LNCAP (cell line): Measurements from ENCODE around the gene ASB18.

Experiments used
- TF ChIP-seq, protein P1 (sequence below): fragments of 450-650 bp; IDR thresholded peaks from 2 replicates; pipeline ENCODE4 v1.5.1; 2017; ENCODE audit warnings: mild to moderate bottlenecking

The ASB18 gene

GRCh38 chr2:236291476-236291875 is 27.3 kb upstream of the ASB18 start:
- TF ChIP-seq, protein P1, sequence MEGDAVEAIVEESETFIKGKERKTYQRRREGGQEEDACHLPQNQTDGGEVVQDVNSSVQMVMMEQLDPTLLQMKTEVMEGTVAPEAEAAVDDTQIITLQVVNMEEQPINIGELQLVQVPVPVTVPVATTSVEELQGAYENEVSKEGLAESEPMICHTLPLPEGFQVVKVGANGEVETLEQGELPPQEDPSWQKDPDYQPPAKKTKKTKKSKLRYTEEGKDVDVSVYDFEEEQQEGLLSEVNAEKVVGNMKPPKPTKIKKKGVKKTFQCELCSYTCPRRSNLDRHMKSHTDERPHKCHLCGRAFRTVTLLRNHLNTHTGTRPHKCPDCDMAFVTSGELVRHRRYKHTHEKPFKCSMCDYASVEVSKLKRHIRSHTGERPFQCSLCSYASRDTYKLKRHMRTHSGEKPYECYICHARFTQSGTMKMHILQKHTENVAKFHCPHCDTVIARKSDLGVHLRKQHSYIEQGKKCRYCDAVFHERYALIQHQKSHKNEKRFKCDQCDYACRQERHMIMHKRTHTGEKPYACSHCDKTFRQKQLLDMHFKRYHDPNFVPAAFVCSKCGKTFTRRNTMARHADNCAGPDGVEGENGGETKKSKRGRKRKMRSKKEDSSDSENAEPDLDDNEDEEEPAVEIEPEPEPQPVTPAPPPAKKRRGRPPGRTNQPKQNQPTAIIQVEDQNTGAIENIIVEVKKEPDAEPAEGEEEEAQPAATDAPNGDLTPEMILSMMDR = no peak

DNA sequence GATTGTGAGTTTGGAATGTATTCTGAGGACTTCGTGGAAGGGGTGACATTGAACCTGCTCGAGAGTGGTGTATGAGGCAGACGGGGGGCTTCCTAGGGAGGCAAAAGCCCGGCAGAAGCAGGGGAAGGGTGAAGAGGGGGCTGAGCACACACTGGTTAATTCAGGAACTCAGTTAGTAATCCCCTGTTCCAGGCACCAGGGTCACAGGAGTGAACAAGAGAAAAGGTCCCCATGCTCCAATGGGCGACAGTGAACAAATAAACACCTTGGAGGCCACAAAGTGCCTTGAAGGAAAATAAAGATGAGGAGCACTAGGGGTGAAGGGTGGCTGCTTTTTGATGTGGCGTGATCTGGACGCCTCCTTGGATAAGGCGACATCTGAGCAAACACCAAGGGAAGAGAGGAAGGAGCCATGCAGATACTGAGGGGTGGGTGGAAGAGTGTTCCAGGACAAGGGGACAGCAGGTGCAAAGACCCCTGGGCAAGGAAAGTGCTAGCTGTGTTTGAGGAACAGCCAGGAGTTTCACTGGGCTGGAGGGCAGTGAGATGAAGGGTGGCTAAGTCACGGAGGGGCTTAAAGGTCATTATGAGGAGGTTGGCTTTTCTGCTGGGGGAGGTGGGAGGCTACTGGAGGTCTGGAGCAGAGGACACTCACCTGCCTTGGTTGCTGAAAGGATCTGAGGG is 26.7 kb upstream of the ASB18 start:
- TF ChIP-seq, protein P1 = no peak

- TF ChIP-seq, protein P1 = no peak
Measured at GRCh38 chr2:236289766-236290462, 25.7 kb upstream of the ASB18 start.

GRCh38 chr2:236287656-236288055 is 23.4 kb upstream of the ASB18 start:
- TF ChIP-seq, protein P1 = no peak

- TF ChIP-seq, protein P1 = no peak
Measured at GRCh38 chr2:236286873-236287545, 22.8 kb upstream of the ASB18 start.

DNA sequence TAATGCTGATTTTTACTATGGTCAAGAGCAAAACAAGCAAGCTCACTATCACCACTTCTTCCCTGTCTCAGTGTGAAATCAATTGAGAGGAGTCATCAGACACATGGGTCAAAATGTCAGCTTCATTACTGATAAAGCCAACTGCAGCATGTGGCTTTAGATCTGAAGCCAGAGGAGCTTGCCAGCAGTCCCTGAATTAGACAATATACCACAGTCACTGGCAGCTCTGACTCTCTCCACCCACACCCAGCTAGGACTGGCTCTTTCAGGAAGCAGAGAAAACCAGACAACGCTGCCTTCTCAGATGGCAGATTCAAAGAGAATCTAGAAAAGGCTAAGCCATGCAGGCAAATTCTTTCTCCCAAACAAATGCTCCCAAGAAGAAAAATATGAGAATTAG is 20.0 kb upstream of the ASB18 start:
- TF ChIP-seq, protein P1 = no peak

- TF ChIP-seq, protein P1 = no peak
Measured at GRCh38 chr2:236282406-236282805, 18.2 kb upstream of the ASB18 start.
